T follicular helper cell (primary cell): ENCODE measurements around the gene NMT1.

Experiments used
- DNase-seq: peaks from one replicate; pipeline ENCODE4 v3.0.0-alpha.2; 2020; ENCODE audit warnings: low read depth

NMT1 gene

GRCh38 chr17:45135978-45136791 lies 75.1 kb downstream of the NMT1 start:
- no peak for DNase-seq

GRCh38 chr17:45136846-45137560 lies 75.9 kb downstream of the NMT1 start:
- no peak for DNase-seq

- no peak for DNase-seq
These were observed 76.6 kb downstream of the NMT1 start for GRCh38 chr17:45137561-45138305.

GRCh38 chr17:45138911-45139532 lies 77.9 kb downstream of the NMT1 start:
- DNase-seq: no peak

- DNase-seq: no peak
These were observed 78.4 kb downstream of the NMT1 start for GRCh38 chr17:45139533-45139920.

GRCh38 chr17:45143094-45143670 lies 82.1 kb downstream of the NMT1 start:
- no peak for DNase-seq

GRCh38 chr17:45143767-45144198 lies 82.7 kb downstream of the NMT1 start:
- DNase-seq: no peak

GRCh38 chr17:45144199-45145034 lies 83.3 kb downstream of the NMT1 start:
- no peak for DNase-seq

- no peak for DNase-seq
These were observed 83.9 kb downstream of the NMT1 start for GRCh38 chr17:45145035-45145389.

GRCh38 chr17:45146166-45146565 lies 85.0 kb downstream of the NMT1 start:
- no peak for DNase-seq

GRCh38 chr17:45146592-45146889 lies 85.4 kb downstream of the NMT1 start:
- DNase-seq: no peak

- DNase-seq: peak; percentile 53
These were observed 85.9 kb downstream of the NMT1 start for GRCh38 chr17:45146890-45147580.

GRCh38 chr17:45147581-45148182 lies 86.6 kb downstream of the NMT1 start:
- DNase-seq: peak; percentile 67

- peak; percentile 99 for DNase-seq
These were observed 87.3 kb downstream of the NMT1 start, which contains the start of gene HEXIM1 for GRCh38 chr17:45148183-45149036. Gene HEXIM1, plus strand, starts transcription at chr17:45148475. Its CDS starts 716 bp downstream, at chr17:45149191.

GRCh38 chr17:45149037-45149668 lies 88.0 kb downstream of the NMT1 start:
- peak; percentile 61 for DNase-seq

- no peak for DNase-seq
These were observed 88.8 kb downstream of the NMT1 start for GRCh38 chr17:45149669-45150664.
